ENCODE results near the gene MIPOL1. TPM values are rescaled to one million over a fixed set of nuclear protein-coding genes. Genes with fewer than 3 reads are reported as not detected.

Gene MIPOL1
- total RNA-seq, 1 donor from 2014 or later = not detected

GRCh38 chr14:37587881-37588666 lies 390.3 kb downstream of the MIPOL1 start:
- no peaks in the 10 kb centered on the region for H3K4me1 Mint-ChIP-seq
- H3K27ac Mint-ChIP-seq = no peak overlapping the region
- no peak overlapping the region for H3K4me3 Mint-ChIP-seq
- peaks cover 3% of the 10 kb centered on the region for H3K36me3 Mint-ChIP-seq (ENCODE audit: low read depth)
- peaks cover 61% of the 10 kb centered on the region for H3K27me3 Mint-ChIP-seq
- no peak for DNase-seq
- intact Hi-C loops (cut with micrococcal nuclease) = no loop called here
- H3K9me3 Mint-ChIP-seq = peaks cover 17% of the 10 kb centered on the region

GRCh38 chr14:37588667-37588955 lies 390.9 kb downstream of the MIPOL1 start:
- DNase-seq = no peak
- intact Hi-C loops (cut with micrococcal nuclease) = no loop called here
- Mint-ChIP-seq H3K4me1 (no peaks in the 10 kb centered on the region), H3K36me3 (ENCODE audit: low read depth) (peaks cover 3% of the 10 kb centered on the region), H3K9me3 (peaks cover 17% of the 10 kb centered on the region), H3K4me3 (no peak overlapping the region), H3K27me3 (peaks cover 64% of the 10 kb centered on the region), H3K27ac (no peak overlapping the region)

- H3K4me1 Mint-ChIP-seq = peaks cover 2% of the 10 kb centered on the region
- H3K36me3 Mint-ChIP-seq (ENCODE audit: low read depth) = peaks cover 3% of the 10 kb centered on the region
- peak overlapping the region; percentile 73 for H3K27ac Mint-ChIP-seq
- no peak overlapping the region for H3K4me3 Mint-ChIP-seq
- intact Hi-C loops (cut with micrococcal nuclease) = no loop called here
- peaks cover 17% of the 10 kb centered on the region for H3K9me3 Mint-ChIP-seq
- DNase-seq = no peak
- H3K27me3 Mint-ChIP-seq = peaks cover 69% of the 10 kb centered on the region
Observed at GRCh38 chr14:37588956-37589714, 391.4 kb downstream of the MIPOL1 start.

GRCh38 chr14:37589715-37590427 lies 392.1 kb downstream of the MIPOL1 start:
- DNase-seq = no peak
- H3K36me3 Mint-ChIP-seq (ENCODE audit: low read depth) = peaks cover 3% of the 10 kb centered on the region
- H3K27ac Mint-ChIP-seq = no peak overlapping the region
- H3K9me3 Mint-ChIP-seq = peaks cover 17% of the 10 kb centered on the region
- no peak overlapping the region for H3K4me3 Mint-ChIP-seq
- H3K4me1 Mint-ChIP-seq = peaks cover 4% of the 10 kb centered on the region
- peaks cover 74% of the 10 kb centered on the region for H3K27me3 Mint-ChIP-seq
- intact Hi-C loops (cut with micrococcal nuclease) = loop anchor here (5.0 kb wide), 1 partner anchor 1068 kb away; the partner anchor contains the start of gene NKX2-1

GRCh38 chr14:37590428-37591139 lies 392.8 kb downstream of the MIPOL1 start:
- Mint-ChIP-seq H3K36me3 (ENCODE audit: low read depth) (peaks cover 3% of the 10 kb centered on the region), H3K4me1 (peaks cover 4% of the 10 kb centered on the region), H3K9me3 (peaks cover 14% of the 10 kb centered on the region), H3K27me3 (peaks cover 69% of the 10 kb centered on the region), H3K27ac (peak overlapping the region; percentile 3), H3K4me3 (no peak overlapping the region)
- intact Hi-C loops (cut with micrococcal nuclease) = loop anchor here (5.0 kb wide), 1 partner anchor 1068 kb away; the partner anchor contains the start of gene NKX2-1
- DNase-seq = no peak

- Mint-ChIP-seq H3K9me3 (peaks cover 14% of the 10 kb centered on the region), H3K27me3 (peaks cover 70% of the 10 kb centered on the region), H3K36me3 (ENCODE audit: low read depth) (peaks cover 3% of the 10 kb centered on the region), H3K4me3 (no peak overlapping the region), H3K27ac (peak overlapping the region; percentile 73), H3K4me1 (peaks cover 8% of the 10 kb centered on the region)
- DNase-seq = no peak
- intact Hi-C loops (cut with micrococcal nuclease) = loop anchor here (5.0 kb wide), 1 partner anchor 1069 kb away; the partner anchor contains the start of gene NKX2-1
Observed at GRCh38 chr14:37591311-37591940, 393.7 kb downstream of the MIPOL1 start.

GRCh38 chr14:37591941-37592481 lies 394.3 kb downstream of the MIPOL1 start:
- H3K4me1 Mint-ChIP-seq = peaks cover 9% of the 10 kb centered on the region
- no peak for DNase-seq
- H3K36me3 Mint-ChIP-seq (ENCODE audit: low read depth) = peaks cover 3% of the 10 kb centered on the region
- no peak overlapping the region for H3K4me3 Mint-ChIP-seq
- intact Hi-C loops (cut with micrococcal nuclease) = loop anchor here (2.0 to 5.0 kb wide), 2 partner anchors 929 to 1070 kb away; partner anchors contain the start of gene NKX2-1
- peaks cover 72% of the 10 kb centered on the region for H3K27me3 Mint-ChIP-seq
- peaks cover 14% of the 10 kb centered on the region for H3K9me3 Mint-ChIP-seq
- H3K27ac Mint-ChIP-seq = no peak overlapping the region

- Mint-ChIP-seq H3K27ac (peak overlapping the region; percentile 29), H3K4me1 (peaks cover 9% of the 10 kb centered on the region), H3K27me3 (peaks cover 72% of the 10 kb centered on the region), H3K9me3 (peaks cover 14% of the 10 kb centered on the region), H3K36me3 (ENCODE audit: low read depth) (peaks cover 3% of the 10 kb centered on the region), H3K4me3 (no peak overlapping the region)
- intact Hi-C loops (cut with micrococcal nuclease) = loop anchor here (2.0 to 5.0 kb wide), 2 partner anchors 930 to 1070 kb away; partner anchors contain the start of gene NKX2-1
- no peak for DNase-seq
Observed at GRCh38 chr14:37592482-37593408, 395.0 kb downstream of the MIPOL1 start.

GRCh38 chr14:37593511-37594237 lies 395.9 kb downstream of the MIPOL1 start:
- Mint-ChIP-seq H3K36me3 (ENCODE audit: low read depth) (peaks cover 3% of the 10 kb centered on the region), H3K27ac (peak overlapping the region; percentile 76), H3K4me1 (peaks cover 9% of the 10 kb centered on the region), H3K9me3 (peaks cover 15% of the 10 kb centered on the region), H3K4me3 (peak overlapping the region; percentile 51), H3K27me3 (peaks cover 72% of the 10 kb centered on the region)
- intact Hi-C loops (cut with micrococcal nuclease) = loop anchor here (2.0 to 5.0 kb wide), 2 partner anchors 931 to 1071 kb away; partner anchors contain the start of gene NKX2-1
- DNase-seq = no peak

- H3K9me3 Mint-ChIP-seq = peaks cover 17% of the 10 kb centered on the region
- peaks cover 9% of the 10 kb centered on the region for H3K4me1 Mint-ChIP-seq
- H3K27ac Mint-ChIP-seq = peak overlapping the region; percentile 76
- peaks cover 1% of the 10 kb centered on the region for H3K36me3 Mint-ChIP-seq (ENCODE audit: low read depth)
- DNase-seq = peak; percentile 70
- peak overlapping the region; percentile 62 for H3K4me3 Mint-ChIP-seq
- H3K27me3 Mint-ChIP-seq = peaks cover 72% of the 10 kb centered on the region
- intact Hi-C loops (cut with micrococcal nuclease) = loop anchor here (5.0 kb wide), 1 partner anchor 1072 kb away; the partner anchor contains the start of gene NKX2-1
Observed at GRCh38 chr14:37594238-37594970, 396.7 kb downstream of the MIPOL1 start.

Measured in activated CD4-positive, alpha-beta T cell treated with anti-CD3 and anti-CD28 coated beads, Interleukin-2, amount 10 ng/mL, durations not matched to agents 24 days and 14 days (primary cell).